Endothelial cell of umbilical vein (primary cell): ENCODE data around the gene TMEM214. TPM values are rescaled to one million over a fixed set of nuclear protein-coding genes. Genes with fewer than 3 reads are reported as not detected.

Experiments used
- BruUV-seq: library from RNA; stranded (reverse); fragments of 400-500 nt; replicated peaks from 2 replicates; lab custom pipeline; 2021; lab: Mats Ljungman, UMichigan
- CTCF ChIA-PET: fragments of 300-600, 350-600 bp; sonication (Branson Sonifier 250); formaldehyde crosslinking; loops from one replicate; lab custom pipeline; 2021; ENCODE audit warnings: antibody characterized with exemption, inconsistent platforms; lab: Charles Lee
- POLR2A ChIA-PET: fragments of 300-600, 350-600 bp; sonication (Branson Sonifier 250); formaldehyde crosslinking; loops from one replicate; lab custom pipeline; 2021; ENCODE audit warnings: antibody characterized with exemption, inconsistent platforms; lab: Charles Lee
- DNase-seq: peaks from one replicate; pipeline ENCODE4 v3.0.0-alpha.2; 2011; ENCODE audit warnings: low read depth, low spot score
- FAIRE-seq: peaks from 2 replicates; lab custom pipeline; 2011; peaks lifted over from hg19 to GRCh38; lab: Jason Lieb, UNC
- H2AFZ ChIP-seq: 2 replicates; pipeline ENCODE4 v1.6.0; 2012; ENCODE audit warnings: low read depth, low read length, control low read depth, inconsistent platforms
- H3K27ac ChIP-seq: 2 replicates; pipeline ENCODE4 v1.5.1; 2011; ENCODE audit warnings: low read depth, mild to moderate bottlenecking, control low read depth, low read length, moderate library complexity; ENCODE audit not compliant: insufficient read depth
- H3K27me3 ChIP-seq, 2 experiments: 2 replicates each; pipeline versions ENCODE4 v1.6.0 to v1.6.1; 2011; ENCODE audit warnings: low read length in 2 of 2, mixed read lengths in 1 of 2; ENCODE audit not compliant: control insufficient read depth in 2 of 2, insufficient read depth in 2 of 2
- H3K36me3 ChIP-seq, 2 experiments: 2 replicates in 1 of 2; 3 replicates in 1 of 2; pipeline ENCODE4 v1.5.1; 2011; ENCODE audit warnings: low read length in 2 of 2, mild to moderate bottlenecking in 1 of 2, moderate library complexity in 1 of 2; ENCODE audit not compliant: control insufficient read depth in 2 of 2, insufficient read depth in 2 of 2; ENCODE audit errors: extremely low read depth in 1 of 2
- H3K4me1 ChIP-seq: 3 replicates; pipeline ENCODE4 v1.5.1; 2011; ENCODE audit warnings: mild to moderate bottlenecking, low read length; ENCODE audit not compliant: control insufficient read depth, insufficient read depth; ENCODE audit errors: extremely low read depth
- H3K4me2 ChIP-seq: 2 replicates; pipeline ENCODE4 v1.6.1; 2011; ENCODE audit warnings: low read length, control low read depth, mixed read lengths; ENCODE audit not compliant: insufficient read depth
- H3K4me3 ChIP-seq, 3 experiments: fragments of 200-600 bp in 1 of 3; sonication (generic), shearing (Covaris generic) in 1 of 3; replicated peaks in 1 of 3; 2 replicates each; pipeline ENCODE4 v1.5.1; 2011 to 2016; ENCODE audit warnings: control low read depth in 3 of 3, low read length in 3 of 3, mild to moderate bottlenecking in 2 of 3, inconsistent platforms in 1 of 3, low read depth in 1 of 3, moderate library complexity in 1 of 3; ENCODE audit not compliant: insufficient read depth in 1 of 3
- H3K79me2 ChIP-seq: 2 replicates; pipeline ENCODE4 v1.6.0; 2012; ENCODE audit warnings: low read length, inconsistent platforms; ENCODE audit not compliant: control insufficient read depth, insufficient read depth
- H3K9ac ChIP-seq: replicated peaks from 2 replicates; pipeline ENCODE3; 2011; ENCODE audit warnings: low read length, control low read depth; ENCODE audit not compliant: insufficient read depth; ENCODE audit errors: extremely low read depth
- H3K9me1 ChIP-seq: replicated peaks from 3 replicates; pipeline ENCODE4 v1.6.0; 2011; ENCODE audit warnings: mild to moderate bottlenecking, low read length; ENCODE audit not compliant: control insufficient read depth, insufficient read depth; ENCODE audit errors: extremely low read depth
- H3K9me3 ChIP-seq: replicated peaks from 2 replicates; pipeline ENCODE4 v1.5.1; 2012; ENCODE audit warnings: low read length, inconsistent platforms; ENCODE audit not compliant: control insufficient read depth, insufficient read depth
- H4K20me1 ChIP-seq: replicated peaks from 2 replicates; pipeline ENCODE3; 2011; ENCODE audit warnings: mild to moderate bottlenecking, low read length; ENCODE audit not compliant: control insufficient read depth, insufficient read depth; ENCODE audit errors: extremely low read depth
- EZH2 ChIP-seq: IDR thresholded peaks from 2 replicates; pipeline ENCODE4 v1.6.1; 2012; ENCODE audit warnings: borderline replicate concordance, low read depth, mild to moderate bottlenecking, moderate library complexity, low read length, inconsistent platforms; ENCODE audit not compliant: severe bottlenecking
- FOS ChIP-seq: IDR thresholded peaks from 2 replicates; pipeline ENCODE4 v1.6.1; 2011; ENCODE audit warnings: mild to moderate bottlenecking, low read length, moderate library complexity, borderline replicate concordance; ENCODE audit not compliant: insufficient read depth
- GATA2 ChIP-seq: IDR thresholded peaks from 2 replicates; pipeline ENCODE4 v1.7.0; 2011; ENCODE audit warnings: low read depth, mild to moderate bottlenecking, moderate library complexity, mixed read lengths, low read length; ENCODE audit not compliant: insufficient read length, insufficient read depth
- JUN ChIP-seq: IDR thresholded peaks from 2 replicates; pipeline ENCODE4 v1.6.1; 2011; ENCODE audit warnings: borderline replicate concordance, low read depth; ENCODE audit not compliant: insufficient read length, insufficient read depth
- MYC ChIP-seq: IDR thresholded peaks from one replicate; pipeline ENCODE4 v1.6.1; 2011; ENCODE audit warnings: mild to moderate bottlenecking, low read depth, low read length
- POLR2A ChIP-seq: IDR thresholded peaks from 2 replicates; pipeline ENCODE4 v1.6.1; 2012; ENCODE audit warnings: low read depth, mild to moderate bottlenecking, control low read depth, low read length
- POLR2AphosphoS5 ChIP-seq: IDR thresholded peaks from 2 replicates; pipeline ENCODE4 v1.6.1; 2012; ENCODE audit warnings: low read depth, mild to moderate bottlenecking, control low read depth, low read length, moderate library complexity; ENCODE audit not compliant: insufficient read depth
- dilution Hi-C: fragments of 300-500 bp; cut with MboI; formaldehyde crosslinking; loops from one replicate; pipeline ENCODE4 v1.15.0; 2019; ENCODE audit warnings: low sequenced_read_pairs; ENCODE audit not compliant: extremely low pct_ligation_motif_present
- intact Hi-C: fragments of 100-400 bp; cut with micrococcal nuclease; formaldehyde crosslinking; loops from one replicate; pipeline ENCODE4 v1.10.0; 2022
- polyA plus RNA-seq, 4 experiments: library from polyadenylated mRNA; depleted of rRNA in 3 of 4; stranded (reverse) in 3 of 4; unstranded in 1 of 4; fragments of >200 nt; gene quantifications; 2 replicates each; pipeline versions ENCODE4 v1.2.1 to v1.2.3, GENCODE V29; 2011 to 2012; ENCODE audit warnings: missing spikeins in 1 of 4
- total RNA-seq: library from RNA; stranded (reverse); gene quantifications from 2 replicates; pipeline ENCODE4 v1.2.3, GENCODE V29; 2021
- TF ChIP-seq, protein P1 (sequence below), 2 donors: IDR thresholded peaks; 1 replicate in 1 of 2; 2 replicates in 1 of 2; pipeline ENCODE4 v1.5.1; 2011; ENCODE audit warnings: low read length in 2 of 2, mild to moderate bottlenecking in 2 of 2, moderate library complexity in 2 of 2, control low read depth in 1 of 2, inconsistent platforms in 1 of 2, low read depth in 1 of 2; ENCODE audit not compliant: insufficient read depth in 1 of 2; ENCODE audit errors: extremely low read depth in 1 of 2
- TF ChIP-seq, protein P2 (sequence below): IDR thresholded peaks from 2 replicates; pipeline ENCODE4 v1.6.1; 2011; ENCODE audit not compliant: insufficient read depth, insufficient read length

The TMEM214 gene
- total and polyA plus RNA-seq, 2 donors (not counting 3 experiments of a cell fraction or from before 2014, with no cell fraction given): 109 to 163 TPM

DNA sequence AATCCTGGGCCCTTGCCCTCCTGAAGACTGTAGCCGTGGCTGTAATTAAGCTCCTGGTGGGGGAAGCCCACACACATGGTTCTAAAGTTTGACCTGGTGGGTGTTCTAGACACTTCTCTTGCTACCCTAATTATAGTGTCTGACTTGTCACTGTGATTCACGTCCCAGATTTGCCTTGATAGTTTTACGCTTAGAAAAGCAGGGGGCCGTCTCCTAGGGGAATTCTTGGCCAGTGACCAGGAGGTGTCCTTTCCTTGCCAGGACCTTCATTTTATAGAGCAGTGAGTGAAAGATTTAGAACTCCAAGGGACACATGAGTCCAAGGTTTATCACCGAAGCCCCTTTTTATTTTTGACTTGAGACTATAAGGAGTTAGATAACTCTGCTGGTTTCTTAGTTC is 9.0 kb downstream of the TMEM214 start:
- Histone ChIP-seq H3K36me3 (peaks cover 26 to 49% of the 10 kb centered on the region in 2 experiments), H3K4me2 (no peak overlapping the region), H3K79me2 (no peaks in the 10 kb centered on the region), H3K9me1 (no peaks in the 10 kb centered on the region), H3K4me3 (no peak overlapping the region), H4K20me1 (no peaks in the 10 kb centered on the region), H3K9ac (no peak overlapping the region), H3K9me3 (no peaks in the 10 kb centered on the region), H3K27ac (no peak overlapping the region), H3K27me3 (no peaks in the 10 kb centered on the region), H2AFZ (no peak overlapping the region), H3K4me1 (no peaks in the 10 kb centered on the region)
- DNase-seq (no peak), FAIRE-seq (peak; percentile 42)
- intact Hi-C loops: no loop called here
- no peak for TF ChIP-seq JUN
- TF ChIP-seq, protein P1, sequence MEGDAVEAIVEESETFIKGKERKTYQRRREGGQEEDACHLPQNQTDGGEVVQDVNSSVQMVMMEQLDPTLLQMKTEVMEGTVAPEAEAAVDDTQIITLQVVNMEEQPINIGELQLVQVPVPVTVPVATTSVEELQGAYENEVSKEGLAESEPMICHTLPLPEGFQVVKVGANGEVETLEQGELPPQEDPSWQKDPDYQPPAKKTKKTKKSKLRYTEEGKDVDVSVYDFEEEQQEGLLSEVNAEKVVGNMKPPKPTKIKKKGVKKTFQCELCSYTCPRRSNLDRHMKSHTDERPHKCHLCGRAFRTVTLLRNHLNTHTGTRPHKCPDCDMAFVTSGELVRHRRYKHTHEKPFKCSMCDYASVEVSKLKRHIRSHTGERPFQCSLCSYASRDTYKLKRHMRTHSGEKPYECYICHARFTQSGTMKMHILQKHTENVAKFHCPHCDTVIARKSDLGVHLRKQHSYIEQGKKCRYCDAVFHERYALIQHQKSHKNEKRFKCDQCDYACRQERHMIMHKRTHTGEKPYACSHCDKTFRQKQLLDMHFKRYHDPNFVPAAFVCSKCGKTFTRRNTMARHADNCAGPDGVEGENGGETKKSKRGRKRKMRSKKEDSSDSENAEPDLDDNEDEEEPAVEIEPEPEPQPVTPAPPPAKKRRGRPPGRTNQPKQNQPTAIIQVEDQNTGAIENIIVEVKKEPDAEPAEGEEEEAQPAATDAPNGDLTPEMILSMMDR (IDR thresholded peaks at IDR 0.05; ENCODE audit: extremely low read depth in 1 of 2, insufficient read depth in 1 of 2, low read depth in 1 of 2, low read length in 2 of 2): no peak
- TF ChIP-seq FOS: no peak
- TF ChIP-seq GATA2: no peak
- no peak for TF ChIP-seq EZH2
- no peak for TF ChIP-seq MYC
- TF ChIP-seq, protein P2, sequence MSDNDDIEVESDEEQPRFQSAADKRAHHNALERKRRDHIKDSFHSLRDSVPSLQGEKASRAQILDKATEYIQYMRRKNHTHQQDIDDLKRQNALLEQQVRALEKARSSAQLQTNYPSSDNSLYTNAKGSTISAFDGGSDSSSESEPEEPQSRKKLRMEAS: no peak
- no peak for TF ChIP-seq POLR2A
- no peak for TF ChIP-seq POLR2AphosphoS5
- ChIA-PET CTCF (interaction anchor here (1.6 kb wide), 1 partner anchor 45 kb away, joined by 3 read pairs; the partner anchor contains the start of gene KHK), POLR2A (no interaction called here)
- dilution Hi-C loops: no loop called here
- no TSS peak for BruUV-seq
